ENCODE measurements around the gene MUC2. TPM values are rescaled to one million over a fixed set of nuclear protein-coding genes. Genes with fewer than 3 reads are reported as not detected.

Gene MUC2
- total and polyA plus RNA-seq, 2 of the 13 experiments (the other 11 are each of a cell fraction or from before 2014, with no cell fraction given) = not detected

DNA sequence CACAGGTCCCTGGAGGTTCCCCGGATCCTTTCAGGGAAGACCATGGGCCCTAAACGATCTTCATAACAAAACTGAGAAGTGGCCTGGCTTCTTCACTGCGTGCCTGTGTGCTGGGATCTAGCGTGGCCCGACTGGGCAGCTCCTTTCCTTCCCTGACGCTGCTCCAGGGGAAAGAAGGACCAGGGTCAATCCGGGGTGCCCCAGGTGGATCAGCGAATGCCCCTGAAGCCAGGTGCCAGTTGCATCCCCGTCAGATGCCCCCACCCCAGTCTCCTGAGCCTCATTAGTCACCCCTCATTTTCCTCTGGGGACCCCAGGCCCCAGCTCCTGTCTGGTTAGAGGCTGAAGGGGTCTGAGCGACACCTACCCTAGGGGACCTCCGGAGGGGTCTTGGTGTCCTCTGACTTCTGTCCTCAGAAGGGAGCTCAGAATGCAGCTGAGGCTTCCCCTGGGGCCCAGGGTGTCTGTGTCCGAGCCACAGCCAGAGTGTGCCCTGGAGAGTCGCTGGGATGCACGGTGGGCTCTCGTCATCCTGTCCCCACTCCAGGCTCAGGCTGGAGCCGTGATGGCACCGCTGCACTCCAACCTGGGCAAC is 19.5 kb upstream of the MUC2 start:
- ChIA-PET POLR2A (no interaction called here), CTCF (ENCODE audit: low intra/inter-chr PET ratio, low total read pairs) (no interaction called here)
- H3K9me3 ChIP-seq (ENCODE audit: low read length) = no peaks in the 10 kb centered on the region
- no peak for TF ChIP-seq ZBTB49 (CRISPR knock-in tag; IDR thresholded peaks at IDR 0.05; ENCODE audit: borderline replicate concordance)
- no peak for TF ChIP-seq ZNF629 (CRISPR knock-in tag; conservative IDR thresholded peaks at IDR 0.05)
- TF ChIP-seq KDM2A (CRISPR knock-in tag; IDR thresholded peaks at IDR 0.05; ENCODE audit: borderline replicate concordance, low read depth) = no peak
- no peak for TF ChIP-seq CHD4 (IDR thresholded peaks at IDR 0.05; ENCODE audit: borderline replicate concordance, low read length)
- no peak for TF ChIP-seq FOXA3 (CRISPR knock-in tag; IDR thresholded peaks at IDR 0.05)
- TF ChIP-seq ZNF816 (CRISPR knock-in tag; IDR thresholded peaks at IDR 0.05; ENCODE audit: borderline replicate concordance) = no peak
- TF ChIP-seq ZBTB39 (CRISPR knock-in tag; IDR thresholded peaks at IDR 0.05) = no peak
- ATAC-seq (no peak), DNase-seq (ENCODE audit: low spot score) (no peak), FAIRE-seq (no peak)
- no peaks in the 10 kb centered on the region for H3K4me1 ChIP-seq (ENCODE audit: insufficient read depth, low read length)
- no TSS peak for BruUV-seq (replicated peaks)
- no peaks in the 10 kb centered on the region for H3K36me3 ChIP-seq (replicated peaks in 1 of 2; ENCODE audit: control insufficient read depth in 1 of 2, insufficient read depth in 2 of 2, low read length in 2 of 2)
- no peak overlapping the region for H3K4me2 ChIP-seq (ENCODE audit: low read depth, low read length)
- H3K9ac ChIP-seq (ENCODE audit: insufficient read depth, low read depth, low read length) = no peak overlapping the region
- no peak overlapping the region for H3K27ac ChIP-seq (ENCODE audit: extremely low read length, insufficient read depth, low read length)
- peaks cover 16 to 84% of the 10 kb centered on the region in 2 experiments; a peak in 4 of 5 replicates for H3K27me3 ChIP-seq (ENCODE audit: control insufficient read depth in 1 of 2, insufficient read depth in 2 of 2, low read length in 2 of 2)
- 39% methylated on average over 10 of the region's 17 CpGs for WGBS (ENCODE audit: low lambda C conversion rate)
- in situ Hi-C loops (cut with HindIII; ENCODE audit: extremely low pct_ligation_motif_present, low pct_unique_long_range_greater_than_20kb) (loop anchor here (10.0 kb wide), 1 partner anchor 170 kb away; no protein-coding TSS in a partner anchor), intact Hi-C loops (cut with micrococcal nuclease; ENCODE audit: unreplicated experiment) (no loop called here)
- no peak overlapping the region for H3K4me3 ChIP-seq (replicated peaks in 1 of 3; ENCODE audit: insufficient read depth in 1 of 3, low read depth in 2 of 3, low read length in 3 of 3)
- H4K20me1 ChIP-seq (ENCODE audit: insufficient read depth, low read length) = no peaks in the 10 kb centered on the region
- H3K79me2 ChIP-seq (ENCODE audit: insufficient read depth, low read length) = no peaks in the 10 kb centered on the region
- H2AFZ ChIP-seq (ENCODE audit: low read length) = no peak overlapping the region

Data from HepG2 (cell line).